ENCODE measurements around the gene ZNF189. TPM values are rescaled to one million over a fixed set of nuclear protein-coding genes. Genes with fewer than 3 reads are reported as not detected.
"Not testable (repeated sequence)": the region's sequence is repeated elsewhere in the genome, so short reads cannot be mapped to it uniquely, and the experiment has no call there.

Gene ZNF189
- total RNA-seq, 1 donor from 2014 or later: 30.1 TPM

- Mint-ChIP-seq H3K9me3 (ENCODE audit: unreplicated experiment) (peaks cover 6% of the 10 kb centered on the region), H3K27ac (ENCODE audit: unreplicated experiment) (no peak overlapping the region), H3K4me1 (ENCODE audit: low read depth, unreplicated experiment) (no peaks in the 10 kb centered on the region), H3K4me3 (ENCODE audit: unreplicated experiment) (no peak overlapping the region), H3K27me3 (ENCODE audit: unreplicated experiment) (no peaks in the 10 kb centered on the region), H3K36me3 (ENCODE audit: unreplicated experiment) (peaks cover 4% of the 10 kb centered on the region)
- no peak for DNase-seq
- no peak for TF ChIP-seq CTCF (IDR thresholded peaks at IDR 0.05; ENCODE audit: partially characterized antibody, unreplicated experiment)
These were observed 22.4 kb upstream of the ZNF189 start for GRCh38 chr9:101376111-101376848.

- no peaks in the 10 kb centered on the region for H3K27me3 Mint-ChIP-seq (ENCODE audit: unreplicated experiment)
- no peak overlapping the region for H3K4me3 Mint-ChIP-seq (ENCODE audit: unreplicated experiment)
- DNase-seq: no peak
- peaks cover 8% of the 10 kb centered on the region for H3K9me3 Mint-ChIP-seq (ENCODE audit: unreplicated experiment)
- H3K36me3 Mint-ChIP-seq (ENCODE audit: unreplicated experiment): peaks cover 4% of the 10 kb centered on the region
- H3K4me1 Mint-ChIP-seq (ENCODE audit: low read depth, unreplicated experiment): no peaks in the 10 kb centered on the region
- TF ChIP-seq CTCF (IDR thresholded peaks at IDR 0.05; ENCODE audit: partially characterized antibody, unreplicated experiment): no peak
- H3K27ac Mint-ChIP-seq (ENCODE audit: unreplicated experiment): no peak overlapping the region
These were observed 18.4 kb upstream of the ZNF189 start for GRCh38 chr9:101380295-101380694.

GRCh38 chr9:101381118-101381517, 17.5 kb upstream of the ZNF189 start:
- Mint-ChIP-seq H3K27me3 (ENCODE audit: unreplicated experiment) (no peaks in the 10 kb centered on the region), H3K4me1 (ENCODE audit: low read depth, unreplicated experiment) (no peaks in the 10 kb centered on the region), H3K27ac (ENCODE audit: unreplicated experiment) (no peak overlapping the region), H3K9me3 (ENCODE audit: unreplicated experiment) (peaks cover 8% of the 10 kb centered on the region), H3K36me3 (ENCODE audit: unreplicated experiment) (peaks cover under 1% of the 10 kb centered on the region), H3K4me3 (ENCODE audit: unreplicated experiment) (no peak overlapping the region)
- DNase-seq: no peak
- TF ChIP-seq CTCF (IDR thresholded peaks at IDR 0.05; ENCODE audit: partially characterized antibody, unreplicated experiment): no peak

GRCh38 chr9:101381833-101382342, 16.8 kb upstream of the ZNF189 start:
- no peak for TF ChIP-seq CTCF (IDR thresholded peaks at IDR 0.05; ENCODE audit: partially characterized antibody, unreplicated experiment)
- H3K4me1 Mint-ChIP-seq (ENCODE audit: low read depth, unreplicated experiment): no peaks in the 10 kb centered on the region
- no peaks in the 10 kb centered on the region for H3K27me3 Mint-ChIP-seq (ENCODE audit: unreplicated experiment)
- no peaks in the 10 kb centered on the region for H3K36me3 Mint-ChIP-seq (ENCODE audit: unreplicated experiment)
- H3K27ac Mint-ChIP-seq (ENCODE audit: unreplicated experiment): no peak overlapping the region
- no peak for DNase-seq
- H3K4me3 Mint-ChIP-seq (ENCODE audit: unreplicated experiment): no peak overlapping the region
- peaks cover 8% of the 10 kb centered on the region for H3K9me3 Mint-ChIP-seq (ENCODE audit: unreplicated experiment)

GRCh38 chr9:101383361-101383760, 15.3 kb upstream of the ZNF189 start:
- no peak for TF ChIP-seq CTCF (IDR thresholded peaks at IDR 0.05; ENCODE audit: partially characterized antibody, unreplicated experiment)
- Mint-ChIP-seq H3K27ac (ENCODE audit: unreplicated experiment) (no peak overlapping the region), H3K4me1 (ENCODE audit: low read depth, unreplicated experiment) (peaks cover 5% of the 10 kb centered on the region), H3K4me3 (ENCODE audit: unreplicated experiment) (no peak overlapping the region), H3K27me3 (ENCODE audit: unreplicated experiment) (no peaks in the 10 kb centered on the region), H3K36me3 (ENCODE audit: unreplicated experiment) (no peaks in the 10 kb centered on the region), H3K9me3 (ENCODE audit: unreplicated experiment) (peaks cover 4% of the 10 kb centered on the region)
- DNase-seq: no peak

- not testable (repeated sequence) for DNase-seq; H3K9me3 Mint-ChIP-seq (ENCODE audit: unreplicated experiment); H3K36me3 Mint-ChIP-seq (ENCODE audit: unreplicated experiment); H3K27me3 Mint-ChIP-seq (ENCODE audit: unreplicated experiment); H3K4me3 Mint-ChIP-seq (ENCODE audit: unreplicated experiment); H3K27ac Mint-ChIP-seq (ENCODE audit: unreplicated experiment); H3K4me1 Mint-ChIP-seq (ENCODE audit: low read depth, unreplicated experiment)
These were observed 13.6 kb upstream of the ZNF189 start, which contains the start of gene BAAT for GRCh38 chr9:101384873-101385536. Gene BAAT (minus strand): TSS chr9:101385006. CDS start chr9:101371404, 13,602 bp downstream.
